ENCODE measurements around the gene KNSTRN.

KNSTRN gene

DNA sequence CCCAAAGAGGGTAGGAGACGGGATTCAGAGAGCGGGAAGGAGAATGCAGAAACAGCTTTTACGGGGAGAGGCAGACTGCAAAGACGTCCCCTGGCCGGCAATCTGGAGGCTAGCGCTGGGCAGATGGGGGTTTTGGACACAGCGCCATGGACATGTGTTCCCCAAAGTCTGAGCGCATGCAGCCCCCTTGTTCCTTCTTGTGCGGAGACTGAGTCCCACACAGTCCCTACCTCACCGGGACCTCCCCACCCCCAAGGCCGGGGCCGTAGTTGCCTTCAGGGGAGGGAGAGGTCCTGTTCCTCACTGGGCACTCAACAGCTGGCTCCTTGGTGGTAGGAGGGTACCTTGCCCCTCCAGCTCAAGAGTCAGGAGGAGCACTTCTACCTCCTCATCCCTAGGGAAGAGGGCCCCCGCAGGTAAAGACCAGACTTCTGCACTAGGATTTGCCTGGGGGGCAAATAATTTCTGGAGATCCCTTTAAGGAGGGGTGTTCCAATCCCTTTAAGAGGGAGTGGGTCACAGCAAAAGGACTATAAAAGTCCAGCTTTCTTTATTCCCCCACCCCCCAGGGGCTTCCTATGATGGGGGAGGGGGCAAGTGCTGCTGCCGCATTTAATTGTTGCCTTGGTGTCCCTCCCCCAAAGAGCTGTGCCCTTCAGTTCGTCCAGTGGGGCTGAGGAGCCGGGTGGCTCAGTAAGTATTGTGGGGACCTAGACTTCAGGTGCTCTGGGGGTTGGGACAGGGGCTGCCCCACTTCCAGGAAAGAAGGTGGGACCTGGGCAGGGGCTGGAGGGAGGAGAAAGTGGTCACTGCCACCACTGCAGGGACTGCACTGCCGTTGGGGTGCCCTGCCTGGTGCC lies 54.6 kb downstream of the KNSTRN start:
- Mint-ChIP-seq H3K27me3 (peaks cover 5% of the 10 kb centered on the region), H3K9me3 (ENCODE audit: low read depth) (no peaks in the 10 kb centered on the region), H3K4me1 (ENCODE audit: low read depth) (peaks cover 27% of the 10 kb centered on the region), H3K36me3 (no peaks in the 10 kb centered on the region), H3K4me3 (peak overlapping the region; percentile 62), H3K27ac (no peak overlapping the region)

DNA sequence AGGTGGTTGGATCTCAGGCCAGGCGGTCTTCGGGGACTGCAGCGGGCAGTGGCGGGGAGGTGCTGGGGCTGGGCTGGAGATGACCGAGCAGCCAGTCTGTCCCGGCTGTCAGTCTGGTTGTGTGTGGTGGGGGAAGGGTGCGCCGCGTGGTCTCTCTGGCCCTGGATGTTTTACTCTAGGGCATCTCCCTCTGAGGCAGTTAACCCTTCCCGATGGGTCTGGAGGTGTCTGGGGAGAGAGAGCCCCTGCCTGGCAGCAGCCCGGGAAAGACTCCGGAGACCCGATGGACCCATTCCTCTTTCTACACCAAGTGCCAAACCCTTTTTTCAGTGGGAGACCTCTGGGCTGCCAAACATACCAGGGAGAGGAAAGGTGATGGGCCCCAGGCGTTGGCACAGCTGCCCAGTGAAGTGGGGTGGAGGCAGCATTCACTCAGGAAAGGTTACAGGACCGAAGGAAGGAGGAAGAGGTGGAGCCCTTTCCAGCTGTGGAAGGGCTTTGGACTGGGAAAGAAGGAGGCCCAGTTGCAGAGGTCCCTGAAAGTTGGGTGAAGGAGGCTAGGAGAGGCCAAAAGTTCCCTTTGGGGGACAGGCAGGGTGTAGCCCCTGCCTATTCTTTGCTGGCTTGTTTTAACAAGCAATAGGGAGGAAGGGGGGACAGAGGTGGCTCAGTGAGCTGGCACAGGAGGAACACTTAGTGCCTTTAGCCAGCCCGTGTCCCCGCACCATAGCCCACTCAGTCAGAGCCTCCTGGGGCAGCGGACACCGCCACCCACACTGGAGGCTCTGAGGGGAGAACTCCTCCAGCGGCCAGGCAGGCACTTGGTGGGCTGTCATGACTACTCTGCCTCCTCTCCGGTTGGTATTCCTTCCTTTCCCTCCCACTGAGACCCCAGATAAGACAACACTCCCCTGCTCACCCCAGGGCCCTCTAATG lies 55.5 kb downstream of the KNSTRN start:
- no peaks in the 10 kb centered on the region for H3K9me3 Mint-ChIP-seq (ENCODE audit: low read depth)
- H3K27me3 Mint-ChIP-seq = peaks cover 5% of the 10 kb centered on the region
- H3K36me3 Mint-ChIP-seq = no peaks in the 10 kb centered on the region
- H3K4me1 Mint-ChIP-seq (ENCODE audit: low read depth) = peaks cover 35% of the 10 kb centered on the region
- no peak overlapping the region for H3K27ac Mint-ChIP-seq
- H3K4me3 Mint-ChIP-seq = no peak overlapping the region

DNA sequence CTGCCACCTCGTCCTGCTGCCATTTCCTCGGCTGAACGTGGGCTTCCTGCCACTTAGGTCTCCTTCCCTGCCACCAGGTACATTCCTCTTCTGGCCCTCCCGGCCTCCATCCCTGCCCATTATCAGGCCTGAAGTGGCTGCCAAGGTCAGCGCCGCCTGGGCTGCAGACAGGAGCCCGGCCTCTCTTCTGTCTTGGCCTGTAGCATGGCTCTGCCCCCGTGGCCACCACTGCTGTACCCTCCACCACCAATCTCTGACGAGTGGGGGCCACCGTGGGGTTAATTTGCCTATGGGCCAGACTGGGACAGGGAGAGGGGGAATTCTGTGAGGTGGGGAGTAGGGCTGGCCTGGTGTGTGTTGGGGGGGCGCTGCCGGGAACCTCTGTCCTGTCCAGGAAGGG lies 56.2 kb downstream of the KNSTRN start:
- H3K27me3 Mint-ChIP-seq = peaks cover 5% of the 10 kb centered on the region
- H3K36me3 Mint-ChIP-seq = no peaks in the 10 kb centered on the region
- peaks cover 42% of the 10 kb centered on the region for H3K4me1 Mint-ChIP-seq (ENCODE audit: low read depth)
- no peak overlapping the region for H3K27ac Mint-ChIP-seq
- H3K9me3 Mint-ChIP-seq (ENCODE audit: low read depth) = no peaks in the 10 kb centered on the region
- H3K4me3 Mint-ChIP-seq = no peak overlapping the region

DNA sequence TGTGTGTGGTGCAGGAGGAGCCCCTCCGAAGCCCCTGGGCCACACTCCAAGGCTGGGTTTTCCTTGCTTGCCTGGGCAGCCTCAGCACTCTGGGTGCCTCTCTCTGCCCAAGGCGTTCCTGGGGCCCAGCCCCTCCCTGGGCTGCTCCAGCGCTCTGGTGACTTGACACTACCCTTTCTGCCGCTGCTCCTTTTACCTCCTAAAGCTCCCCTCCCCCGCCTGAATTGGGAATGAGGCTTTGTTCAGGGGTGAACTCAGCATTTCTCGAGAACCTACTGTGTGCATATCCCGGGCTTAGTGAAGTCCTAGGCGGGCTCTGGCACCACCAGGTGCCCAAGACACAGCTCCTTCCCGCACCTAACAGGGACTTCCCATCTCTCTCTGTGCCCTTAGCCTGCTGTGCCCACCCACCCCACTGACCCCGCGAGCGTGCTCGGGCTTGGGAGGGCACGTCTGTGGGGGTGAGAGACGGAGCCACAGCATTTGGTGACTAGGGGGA lies 57.0 kb downstream of the KNSTRN start:
- Mint-ChIP-seq H3K9me3 (ENCODE audit: low read depth) (no peaks in the 10 kb centered on the region), H3K36me3 (no peaks in the 10 kb centered on the region), H3K4me1 (ENCODE audit: low read depth) (peaks cover 50% of the 10 kb centered on the region), H3K27me3 (peaks cover 5% of the 10 kb centered on the region), H3K4me3 (peak overlapping the region; percentile 95), H3K27ac (peak overlapping the region; percentile 80)

DNA sequence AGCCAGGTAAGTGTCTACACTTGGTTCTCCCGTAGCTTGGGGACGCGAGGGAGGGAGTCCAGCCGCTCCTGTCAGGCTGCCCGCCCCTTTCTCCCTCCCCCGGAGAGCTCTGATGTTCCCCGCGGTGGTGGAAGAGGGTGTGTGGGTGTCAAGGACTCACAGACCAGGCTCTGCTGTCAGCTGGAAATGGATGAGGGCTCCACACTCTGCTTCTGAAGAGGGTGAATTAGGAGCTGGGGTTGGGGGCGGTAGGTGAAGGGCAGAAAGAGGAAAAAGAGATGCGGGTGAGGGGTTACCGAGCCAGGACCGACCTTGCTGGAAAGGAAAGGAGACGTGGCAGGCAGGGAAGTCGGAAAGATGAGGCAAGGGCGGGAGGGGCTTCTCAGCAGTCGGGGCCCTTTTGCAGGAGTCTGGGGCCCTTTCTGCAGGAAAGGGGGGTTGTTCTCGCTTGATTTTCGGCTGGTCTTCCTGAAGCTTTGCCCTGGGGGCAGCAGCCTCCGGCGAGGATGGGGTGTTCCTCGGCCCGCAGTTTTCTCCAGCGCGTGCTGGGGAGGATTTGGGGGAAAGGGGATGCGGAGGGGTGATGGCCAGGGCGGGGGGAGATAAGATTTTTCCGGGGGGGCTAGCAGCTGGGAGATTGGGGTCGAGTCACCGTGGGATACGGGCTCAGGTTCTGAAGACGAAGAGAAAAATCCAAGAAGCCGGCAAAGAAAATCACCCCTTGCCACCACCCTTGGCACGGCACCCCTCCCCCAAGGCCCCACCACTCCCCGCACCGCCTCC lies 57.6 kb downstream of the KNSTRN start:
- H3K27ac Mint-ChIP-seq = peak overlapping the region; percentile 80
- peaks cover 52% of the 10 kb centered on the region for H3K4me1 Mint-ChIP-seq (ENCODE audit: low read depth)
- H3K36me3 Mint-ChIP-seq = no peaks in the 10 kb centered on the region
- H3K4me3 Mint-ChIP-seq = peak overlapping the region; percentile 95
- H3K9me3 Mint-ChIP-seq (ENCODE audit: low read depth) = no peaks in the 10 kb centered on the region
- H3K27me3 Mint-ChIP-seq = peaks cover 5% of the 10 kb centered on the region

DNA sequence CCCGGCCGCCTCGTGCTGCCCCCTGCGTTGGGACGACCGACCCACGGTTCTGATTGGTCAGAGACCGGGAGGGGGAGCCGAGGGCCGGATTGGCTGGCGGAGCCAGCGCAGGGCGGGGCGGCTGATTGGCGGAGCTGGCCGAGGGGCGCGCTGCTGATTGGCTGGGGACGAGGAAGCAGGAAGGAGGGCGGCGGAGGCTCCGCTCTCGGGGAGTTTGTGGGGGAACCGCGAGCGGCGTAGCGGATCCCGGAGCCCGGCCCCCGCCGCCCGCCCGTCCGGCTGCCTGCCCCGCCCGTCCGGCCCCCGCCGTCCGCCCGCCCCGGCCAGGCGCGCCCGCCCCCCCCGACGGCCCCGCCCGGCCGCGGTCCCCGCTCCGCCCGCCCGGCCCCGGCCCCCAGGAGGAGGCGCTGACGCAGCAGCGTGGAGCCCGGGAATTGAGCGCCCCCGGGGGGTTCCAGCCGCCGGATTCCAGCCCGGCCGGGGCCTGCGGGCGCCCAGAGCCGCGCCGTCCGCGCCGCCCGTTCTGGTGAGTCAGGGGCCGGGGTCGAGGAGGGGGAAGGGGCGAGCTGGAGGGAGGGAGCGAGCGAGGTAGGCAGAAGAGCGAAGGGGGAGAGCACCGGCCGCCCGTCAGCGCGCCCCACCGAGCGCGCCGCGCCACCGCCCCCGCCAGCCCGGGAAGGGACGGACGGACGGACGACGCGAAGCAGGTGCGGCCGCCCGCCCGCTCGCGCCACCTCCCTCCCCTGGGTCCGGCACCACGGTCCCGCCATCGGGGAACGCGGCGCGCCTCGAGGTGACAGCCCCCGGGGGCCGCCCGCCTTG lies 58.4 kb downstream of the KNSTRN start, which contains the start of gene BAHD1:
Gene BAHD1 (plus strand): TSS at position 211 of the 822 bp plus-strand sequence. CDS start 17,512 bp downstream, outside the sequence.
- Mint-ChIP-seq H3K4me3 (peak within 1 kb of the TSS; percentile 95), H3K4me1 (ENCODE audit: low read depth) (peaks cover 53% of the 10 kb centered on the region), H3K9me3 (ENCODE audit: low read depth) (no peaks in the 10 kb centered on the region), H3K27ac (peak within 1 kb of the TSS; percentile 80), H3K36me3 (no peaks in the 10 kb centered on the region), H3K27me3 (peaks cover 3% of the 10 kb centered on the region)

DNA sequence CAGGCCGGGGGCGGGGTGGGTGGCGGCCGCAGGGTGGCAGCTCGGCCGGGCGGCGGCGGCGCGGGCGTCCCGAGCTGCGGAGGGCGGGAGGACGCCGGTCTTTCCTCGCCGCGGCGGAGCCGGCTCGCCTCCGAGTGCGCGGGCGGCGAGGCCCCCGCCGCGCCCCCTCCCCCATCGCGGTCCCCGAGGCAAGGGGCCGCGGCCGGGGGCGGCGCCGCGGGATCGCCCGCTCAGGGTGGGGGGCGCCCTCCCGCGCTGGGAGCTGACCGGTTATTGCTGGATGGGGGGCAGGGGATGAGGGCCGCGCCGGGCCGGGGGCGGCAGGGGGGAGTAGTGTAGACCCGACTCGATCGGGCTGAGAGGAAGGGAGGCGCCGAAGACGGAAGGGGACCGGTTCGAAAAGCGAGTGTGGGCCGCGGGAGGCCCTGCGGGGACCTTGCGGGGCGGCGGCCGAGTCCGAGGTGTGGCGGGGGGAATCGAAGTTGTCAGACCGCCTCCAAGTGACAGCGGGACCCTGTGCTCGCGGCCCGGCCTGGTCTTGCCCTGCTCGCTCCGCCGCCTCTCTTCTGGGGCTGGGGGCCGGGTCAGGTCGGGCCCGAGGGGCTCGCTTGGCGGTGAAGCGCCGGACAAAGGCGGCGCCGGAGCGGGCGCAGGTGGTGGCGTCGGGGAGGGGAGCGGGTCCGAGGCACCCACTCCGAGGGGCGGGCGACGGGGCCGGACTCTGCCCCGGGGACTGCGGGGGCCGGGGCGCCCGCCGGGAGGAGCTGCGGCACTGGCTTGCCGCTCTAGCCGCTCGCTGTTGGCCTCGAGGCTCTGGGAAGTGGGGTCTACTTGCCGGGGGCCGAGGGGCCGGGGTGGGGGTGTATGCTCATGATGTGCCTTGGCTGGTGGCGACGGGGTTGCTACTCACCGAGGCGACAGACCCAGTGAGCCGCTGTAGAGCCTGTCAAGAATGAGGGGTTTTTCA lies 59.3 kb downstream of the KNSTRN start:
- H3K4me3 Mint-ChIP-seq = peak overlapping the region; percentile 89

DNA sequence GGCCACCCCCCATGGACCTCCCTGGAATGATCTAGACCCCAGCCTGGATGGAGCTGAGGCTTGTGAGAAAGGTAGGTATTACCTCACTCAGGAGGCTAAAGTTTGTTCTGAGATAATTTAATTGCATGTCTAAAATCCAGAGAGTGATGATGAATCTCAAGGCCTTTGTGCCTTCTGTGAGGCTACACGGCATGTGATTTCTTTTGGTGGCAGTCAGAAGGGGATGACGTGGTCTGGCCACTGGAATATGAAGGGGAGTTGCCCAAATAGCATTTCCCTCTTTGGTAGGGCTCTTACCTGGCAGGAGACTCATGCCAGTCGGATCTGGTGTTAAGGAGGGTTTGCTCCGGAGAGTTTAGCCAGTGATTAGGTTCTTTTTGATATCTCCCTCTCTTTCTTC lies 60.7 kb downstream of the KNSTRN start:
- H3K27ac Mint-ChIP-seq = no peak overlapping the region
- peaks cover 46% of the 10 kb centered on the region for H3K4me1 Mint-ChIP-seq (ENCODE audit: low read depth)
- H3K4me3 Mint-ChIP-seq = peak overlapping the region; percentile 89
- no peaks in the 10 kb centered on the region for H3K36me3 Mint-ChIP-seq
- peaks cover 3% of the 10 kb centered on the region for H3K27me3 Mint-ChIP-seq
- H3K9me3 Mint-ChIP-seq (ENCODE audit: low read depth) = no peaks in the 10 kb centered on the region

More for the DNA sequence above, 59.3 kb downstream of the KNSTRN start:
- Mint-ChIP-seq H3K27me3 (peaks cover 3% of the 10 kb centered on the region), H3K36me3 (no peaks in the 10 kb centered on the region), H3K27ac (peak overlapping the region; percentile 77), H3K9me3 (ENCODE audit: low read depth) (no peaks in the 10 kb centered on the region), H3K4me1 (ENCODE audit: low read depth) (peaks cover 49% of the 10 kb centered on the region)

DNA sequence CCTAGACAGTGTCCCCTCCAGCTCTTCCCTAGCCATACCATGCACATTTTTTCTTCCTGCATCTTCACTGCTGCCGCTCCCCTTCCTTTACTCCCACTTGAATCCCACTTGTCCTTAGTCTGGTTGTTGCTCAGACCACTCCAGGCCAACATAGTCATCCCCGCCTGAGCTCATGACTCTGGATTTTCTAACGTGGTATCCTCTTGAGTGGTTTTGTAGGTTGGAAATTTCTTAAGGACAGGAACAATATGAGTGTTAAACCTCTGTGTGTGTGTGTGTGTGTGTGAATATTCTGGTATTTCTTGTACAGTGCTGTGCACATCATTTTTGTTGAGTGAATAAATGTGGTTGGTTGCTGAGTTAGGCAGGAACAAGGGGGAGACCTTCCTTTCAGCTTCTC lies 61.3 kb downstream of the KNSTRN start:
- Mint-ChIP-seq H3K4me3 (peak overlapping the region; percentile 89), H3K4me1 (ENCODE audit: low read depth) (peaks cover 48% of the 10 kb centered on the region), H3K27ac (no peak overlapping the region), H3K9me3 (ENCODE audit: low read depth) (no peaks in the 10 kb centered on the region), H3K36me3 (no peaks in the 10 kb centered on the region), H3K27me3 (peaks cover under 1% of the 10 kb centered on the region)
